Measurements from ENCODE around the gene PDE3A.

- no peak for TF ChIP-seq CTCF (IDR thresholded peaks at IDR 0.05)
- no peak for TF ChIP-seq POLR2A (IDR thresholded peaks at IDR 0.05)
- TF ChIP-seq POLR2AphosphoS5 (IDR thresholded peaks at IDR 0.05), result no peak
Observed at GRCh38 chr12:20475542-20475941, 107.2 kb downstream of the PDE3A start.

All from prostate gland (tissue), 2 donors.